Measurements from ENCODE around the gene POLR2F.
A peak's percentile ranks its signal among the peaks of the same experiment; 100 is the strongest.

POLR2F gene

GRCh38 chr22:37999236-37999635 lies 45.7 kb downstream of the POLR2F start:
- TF ChIP-seq ZNF274 (IDR thresholded peaks at IDR 0.05; ENCODE audit: low read depth, low read length): no peak
- TF ChIP-seq YY1 (IDR thresholded peaks at IDR 0.05; ENCODE audit: insufficient read depth, insufficient read length): no peak
- no peak for TF ChIP-seq SUZ12 (IDR thresholded peaks at IDR 0.05; ENCODE audit: extremely low read depth, insufficient read depth, insufficient read length)
- Histone ChIP-seq H3K9me3 (ENCODE audit: insufficient read depth, low read length) (no peaks in the 10 kb centered on the region), H3K36me3 (ENCODE audit: insufficient read depth, insufficient read length, low read length) (no peaks in the 10 kb centered on the region), H3K9ac (ENCODE audit: insufficient read length, low read depth) (no peak overlapping the region), H3K27me3 (ENCODE audit: insufficient read depth, insufficient read length) (no peaks in the 10 kb centered on the region), H3K4me1 (ENCODE audit: insufficient read depth, insufficient read length) (peaks cover 16% of the 10 kb centered on the region), H3K4me3 (ENCODE audit: insufficient read length, low read depth) (no peak overlapping the region)
- no peak for DNase-seq (ENCODE audit: low read depth, low spot score)

GRCh38 chr22:37999640-38000272 lies 46.3 kb downstream of the POLR2F start:
- Histone ChIP-seq H3K4me3 (ENCODE audit: insufficient read length, low read depth) (no peak overlapping the region), H3K36me3 (ENCODE audit: insufficient read depth, insufficient read length, low read length) (no peaks in the 10 kb centered on the region), H3K9ac (ENCODE audit: insufficient read length, low read depth) (no peak overlapping the region), H3K9me3 (ENCODE audit: insufficient read depth, low read length) (no peaks in the 10 kb centered on the region), H3K4me1 (ENCODE audit: insufficient read depth, insufficient read length) (peaks cover 16% of the 10 kb centered on the region), H3K27me3 (ENCODE audit: insufficient read depth, insufficient read length) (no peaks in the 10 kb centered on the region)
- TF ChIP-seq SUZ12 (IDR thresholded peaks at IDR 0.05; ENCODE audit: extremely low read depth, insufficient read depth, insufficient read length) (no peak), ZNF274 (IDR thresholded peaks at IDR 0.05; ENCODE audit: low read depth, low read length) (no peak), YY1 (IDR thresholded peaks at IDR 0.05; ENCODE audit: insufficient read depth, insufficient read length) (no peak)
- no peak for DNase-seq (ENCODE audit: low read depth, low spot score)

GRCh38 chr22:38005943-38006342 lies 52.4 kb downstream of the POLR2F start:
- no peak overlapping the region for H3K4me3 ChIP-seq (ENCODE audit: insufficient read length, low read depth)
- H3K9me3 ChIP-seq (ENCODE audit: insufficient read depth, low read length): no peaks in the 10 kb centered on the region
- no peaks in the 10 kb centered on the region for H3K36me3 ChIP-seq (ENCODE audit: insufficient read depth, insufficient read length, low read length)
- no peak for DNase-seq (ENCODE audit: low read depth, low spot score)
- H3K4me1 ChIP-seq (ENCODE audit: insufficient read depth, insufficient read length): peaks cover 5% of the 10 kb centered on the region
- TF ChIP-seq ZNF274 (IDR thresholded peaks at IDR 0.05; ENCODE audit: low read depth, low read length): no peak
- no peak for TF ChIP-seq YY1 (IDR thresholded peaks at IDR 0.05; ENCODE audit: insufficient read depth, insufficient read length)
- TF ChIP-seq SUZ12 (IDR thresholded peaks at IDR 0.05; ENCODE audit: extremely low read depth, insufficient read depth, insufficient read length): no peak
- H3K27me3 ChIP-seq (ENCODE audit: insufficient read depth, insufficient read length): no peaks in the 10 kb centered on the region
- H3K9ac ChIP-seq (ENCODE audit: insufficient read length, low read depth): no peak overlapping the region

GRCh38 chr22:38006906-38007305 lies 53.4 kb downstream of the POLR2F start:
- TF ChIP-seq SUZ12 (IDR thresholded peaks at IDR 0.05; ENCODE audit: extremely low read depth, insufficient read depth, insufficient read length): no peak
- H3K9me3 ChIP-seq (ENCODE audit: insufficient read depth, low read length): no peaks in the 10 kb centered on the region
- H3K4me3 ChIP-seq (ENCODE audit: insufficient read length, low read depth): no peak overlapping the region
- H3K4me1 ChIP-seq (ENCODE audit: insufficient read depth, insufficient read length): peaks cover 5% of the 10 kb centered on the region
- no peaks in the 10 kb centered on the region for H3K36me3 ChIP-seq (ENCODE audit: insufficient read depth, insufficient read length, low read length)
- no peak for DNase-seq (ENCODE audit: low read depth, low spot score)
- H3K27me3 ChIP-seq (ENCODE audit: insufficient read depth, insufficient read length): no peaks in the 10 kb centered on the region
- no peak overlapping the region for H3K9ac ChIP-seq (ENCODE audit: insufficient read length, low read depth)

- no peaks in the 10 kb centered on the region for H3K9me3 ChIP-seq (ENCODE audit: insufficient read depth, low read length)
- TF ChIP-seq YY1 (IDR thresholded peaks at IDR 0.05; ENCODE audit: insufficient read depth, insufficient read length): no peak
- no peak for TF ChIP-seq SUZ12 (IDR thresholded peaks at IDR 0.05; ENCODE audit: extremely low read depth, insufficient read depth, insufficient read length)
- no peak for TF ChIP-seq ZNF274 (IDR thresholded peaks at IDR 0.05; ENCODE audit: low read depth, low read length)
- no peak overlapping the region for H3K9ac ChIP-seq (ENCODE audit: insufficient read length, low read depth)
- no peak overlapping the region for H3K4me3 ChIP-seq (ENCODE audit: insufficient read length, low read depth)
- H3K36me3 ChIP-seq (ENCODE audit: insufficient read depth, insufficient read length, low read length): no peaks in the 10 kb centered on the region
- H3K4me1 ChIP-seq (ENCODE audit: insufficient read depth, insufficient read length): peaks cover 5% of the 10 kb centered on the region
- no peaks in the 10 kb centered on the region for H3K27me3 ChIP-seq (ENCODE audit: insufficient read depth, insufficient read length)
- DNase-seq (ENCODE audit: low read depth, low spot score): no peak
These were observed 53.9 kb downstream of the POLR2F start for GRCh38 chr22:38007330-38007902.

- Histone ChIP-seq H3K4me1 (ENCODE audit: insufficient read depth, insufficient read length) (peaks cover 5% of the 10 kb centered on the region), H3K36me3 (ENCODE audit: insufficient read depth, insufficient read length, low read length) (no peaks in the 10 kb centered on the region), H3K9me3 (ENCODE audit: insufficient read depth, low read length) (no peaks in the 10 kb centered on the region), H3K27me3 (ENCODE audit: insufficient read depth, insufficient read length) (no peaks in the 10 kb centered on the region), H3K9ac (ENCODE audit: insufficient read length, low read depth) (peak overlapping the region; percentile 5), H3K4me3 (ENCODE audit: insufficient read length, low read depth) (no peak overlapping the region)
- no peak for DNase-seq (ENCODE audit: low read depth, low spot score)
- TF ChIP-seq SUZ12 (IDR thresholded peaks at IDR 0.05; ENCODE audit: extremely low read depth, insufficient read depth, insufficient read length) (no peak), YY1 (IDR thresholded peaks at IDR 0.05; ENCODE audit: insufficient read depth, insufficient read length) (no peak), ZNF274 (IDR thresholded peaks at IDR 0.05; ENCODE audit: low read depth, low read length) (no peak)
These were observed 55.7 kb downstream of the POLR2F start for GRCh38 chr22:38009000-38009806.

- no peaks in the 10 kb centered on the region for H3K9me3 ChIP-seq (ENCODE audit: insufficient read depth, low read length)
- no peak overlapping the region for H3K9ac ChIP-seq (ENCODE audit: insufficient read length, low read depth)
- TF ChIP-seq SUZ12 (IDR thresholded peaks at IDR 0.05; ENCODE audit: extremely low read depth, insufficient read depth, insufficient read length): no peak
- TF ChIP-seq ZNF274 (IDR thresholded peaks at IDR 0.05; ENCODE audit: low read depth, low read length): no peak
- no peak for TF ChIP-seq YY1 (IDR thresholded peaks at IDR 0.05; ENCODE audit: insufficient read depth, insufficient read length)
These were observed 59.1 kb downstream of the POLR2F start for GRCh38 chr22:38012604-38013072.

More at GRCh38 chr22:38012604-38013072, 59.1 kb downstream of the POLR2F start:
- H3K4me3 ChIP-seq (ENCODE audit: insufficient read length, low read depth): no peak overlapping the region
- peaks cover 5% of the 10 kb centered on the region for H3K4me1 ChIP-seq (ENCODE audit: insufficient read depth, insufficient read length)
- H3K36me3 ChIP-seq (ENCODE audit: insufficient read depth, insufficient read length, low read length): no peaks in the 10 kb centered on the region
- DNase-seq (ENCODE audit: low read depth, low spot score): no peak
- no peaks in the 10 kb centered on the region for H3K27me3 ChIP-seq (ENCODE audit: insufficient read depth, insufficient read length)
